Coronary artery (tissue), 2 donors: Measurements from ENCODE around the gene DUOXA1.
"Not testable (repeated sequence)": the region's sequence is repeated elsewhere in the genome, so short reads cannot be mapped to it uniquely, and the experiment has no call there.

Source experiments
- DNase-seq: peaks from one replicate; pipeline ENCODE4 v3.0.0-alpha.2; 2017; ENCODE audit warnings: low spot score
- H3K27ac ChIP-seq, 2 donors: fragments of 200-600 bp; sonication (generic); one replicate each; pipeline ENCODE4 v1.5.1; 2016 to 2019
- H3K4me3 ChIP-seq: fragments of 200-600 bp; sonication (generic); 2 replicates; pipeline ENCODE4 v1.5.1; 2016; ENCODE audit warnings: mild to moderate bottlenecking, moderate library complexity
- CTCF ChIP-seq: fragments of 200-600 bp; sonication (generic); IDR thresholded peaks from one replicate; pipeline ENCODE4 v1.5.1; 2019; ENCODE audit warnings: antibody characterized with exemption

Gene DUOXA1

GRCh38 chr15:45138814-45139765, 9.4 kb upstream of the DUOXA1 start:
- no peak overlapping the region for H3K27ac ChIP-seq
- TF ChIP-seq CTCF, result no peak
- H3K4me3 ChIP-seq, result no peak overlapping the region
- DNase-seq, result no peak

GRCh38 chr15:45137703-45138102, 8.0 kb upstream of the DUOXA1 start:
- TF ChIP-seq CTCF, result no peak
- Histone ChIP-seq H3K27ac (no peak overlapping the region), H3K4me3 (no peak overlapping the region)
- DNase-seq, result no peak

- no peak overlapping the region for H3K4me3 ChIP-seq
- H3K27ac ChIP-seq, result no peak overlapping the region
- no peak for TF ChIP-seq CTCF
- no peak for DNase-seq
These were observed 6.7 kb upstream of the DUOXA1 start for GRCh38 chr15:45136378-45136764.

GRCh38 chr15:45135705-45136377, 6.2 kb upstream of the DUOXA1 start:
- not testable (repeated sequence) for H3K27ac ChIP-seq, DNase-seq
- H3K4me3 ChIP-seq, result peak overlapping the region; percentile 51

GRCh38 chr15:45134682-45135604, 5.3 kb upstream of the DUOXA1 start:
- TF ChIP-seq CTCF, result no peak
- no peak for DNase-seq
- peak overlapping the region; percentile 51 for H3K4me3 ChIP-seq
- no peak overlapping the region for H3K27ac ChIP-seq

- no peak overlapping the region for H3K27ac ChIP-seq
- no peak overlapping the region for H3K4me3 ChIP-seq
- no peak for DNase-seq
- TF ChIP-seq CTCF, result no peak
These were observed 4.4 kb upstream of the DUOXA1 start for GRCh38 chr15:45134046-45134445.

- no peak for DNase-seq
- Histone ChIP-seq H3K27ac (no peak overlapping the region), H3K4me3 (no peak overlapping the region)
- no peak for TF ChIP-seq CTCF
These were observed 3.9 kb upstream of the DUOXA1 start for GRCh38 chr15:45133561-45133920.
